ENCODE measurements around the gene SCGB2A2. TPM values are rescaled to one million over a fixed set of nuclear protein-coding genes. Genes with fewer than 3 reads are reported as not detected.

SCGB2A2 gene
- not detected for total RNA-seq

DNA sequence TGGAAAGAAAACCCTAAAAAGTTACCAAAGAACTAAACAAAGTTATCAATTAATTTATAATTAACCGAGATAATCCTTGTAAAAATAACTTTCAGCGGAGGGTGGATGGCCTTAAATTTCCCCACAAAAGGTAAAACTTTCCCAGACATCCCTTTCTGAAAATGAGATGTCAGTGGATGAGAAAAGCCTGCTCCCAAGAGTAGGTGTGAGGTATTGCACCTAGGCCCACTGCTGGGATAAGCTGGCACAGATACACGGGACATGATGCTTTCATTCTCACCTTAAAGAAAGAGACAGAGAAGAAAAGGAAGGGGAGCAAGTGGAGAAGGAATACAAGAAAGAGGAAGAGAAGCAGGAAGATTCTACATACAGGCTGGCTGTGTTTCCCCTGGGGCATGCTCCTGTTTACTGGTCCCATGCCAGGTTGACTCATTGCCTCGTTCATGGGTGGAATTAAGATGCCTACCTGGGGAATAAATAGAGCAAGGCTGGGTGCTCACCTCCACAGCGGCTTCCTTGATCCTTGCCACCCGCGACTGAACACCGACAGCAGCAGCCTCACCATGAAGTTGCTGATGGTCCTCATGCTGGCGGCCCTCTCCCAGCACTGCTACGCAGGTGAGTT is at the start of gene SCGB2A2:
TSS of gene SCGB2A2 (plus strand) at position 505 of the 625 bp plus-strand sequence. CDS start at position 564, 59 bp downstream.
- DNase-seq (ENCODE audit: low read depth in 2 of 3, low spot score in 2 of 3) = no peak

DNA sequence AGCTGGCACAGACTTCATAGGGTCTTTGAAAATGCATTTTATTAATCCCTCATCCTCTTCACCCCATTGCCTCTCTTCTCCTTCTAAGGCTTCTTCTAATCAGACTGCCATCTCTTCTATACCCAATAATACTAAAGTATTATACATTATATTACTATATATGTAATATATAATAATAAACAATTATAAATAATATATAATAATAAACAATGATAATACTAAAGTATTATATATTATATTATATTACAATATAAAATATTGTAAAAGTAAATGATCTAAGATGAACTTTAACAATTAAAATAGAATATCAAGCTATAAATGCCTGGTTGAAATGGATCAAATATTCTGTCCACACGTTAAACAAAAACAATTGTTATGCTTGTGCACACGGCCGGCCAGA is 48.5 kb upstream of the SCGB2A2 start:
- no peak for DNase-seq (ENCODE audit: low read depth in 2 of 3, low spot score in 2 of 3)

GRCh38 chr11:62223095-62223494 is 46.9 kb upstream of the SCGB2A2 start:
- peak in 1 of 3 donors; percentile 15 for DNase-seq (ENCODE audit: low read depth in 2 of 3, low spot score in 2 of 3)

GRCh38 chr11:62233730-62234129 is 36.2 kb upstream of the SCGB2A2 start:
- DNase-seq (ENCODE audit: low read depth in 2 of 3, low spot score in 2 of 3) = peak in 1 of 3 donors; percentile 25

GRCh38 chr11:62236187-62236586 is 33.8 kb upstream of the SCGB2A2 start:
- DNase-seq (ENCODE audit: low read depth in 2 of 3, low spot score in 2 of 3) = no peak

GRCh38 chr11:62237499-62237898 is 32.5 kb upstream of the SCGB2A2 start:
- no peak for DNase-seq (ENCODE audit: low read depth in 2 of 3, low spot score in 2 of 3)

GRCh38 chr11:62238151-62238550 is 31.8 kb upstream of the SCGB2A2 start:
- no peak for DNase-seq (ENCODE audit: low read depth in 2 of 3, low spot score in 2 of 3)

GRCh38 chr11:62241095-62241494 is 28.9 kb upstream of the SCGB2A2 start:
- no peak for DNase-seq (ENCODE audit: low read depth in 2 of 3, low spot score in 2 of 3)

DNA sequence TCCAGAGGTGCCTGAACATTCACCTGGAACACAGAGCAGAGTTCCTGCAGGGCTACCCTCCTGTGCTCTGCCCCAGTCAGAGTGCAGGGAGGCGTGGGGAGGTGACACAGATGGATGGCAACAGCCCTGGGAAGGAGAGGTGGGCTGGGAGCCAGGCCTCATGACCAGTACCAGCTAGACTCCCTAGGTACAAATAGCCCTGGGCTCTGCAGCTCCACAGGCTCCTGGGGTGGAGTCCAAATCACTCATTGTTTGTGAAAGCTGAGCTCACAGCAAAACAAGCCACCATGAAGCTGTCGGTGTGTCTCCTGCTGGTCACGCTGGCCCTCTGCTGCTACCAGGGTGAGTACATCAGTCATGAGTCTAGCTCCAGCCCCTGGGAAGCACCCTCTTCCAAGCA is 27.9 kb upstream of the SCGB2A2 start, which contains the start of gene SCGB1D2:
TSS of gene SCGB1D2 (plus strand) at position 219 of the 400 bp plus-strand sequence. CDS start at position 288, 69 bp downstream.
- DNase-seq (ENCODE audit: low read depth in 2 of 3, low spot score in 2 of 3) = no peak

DNA sequence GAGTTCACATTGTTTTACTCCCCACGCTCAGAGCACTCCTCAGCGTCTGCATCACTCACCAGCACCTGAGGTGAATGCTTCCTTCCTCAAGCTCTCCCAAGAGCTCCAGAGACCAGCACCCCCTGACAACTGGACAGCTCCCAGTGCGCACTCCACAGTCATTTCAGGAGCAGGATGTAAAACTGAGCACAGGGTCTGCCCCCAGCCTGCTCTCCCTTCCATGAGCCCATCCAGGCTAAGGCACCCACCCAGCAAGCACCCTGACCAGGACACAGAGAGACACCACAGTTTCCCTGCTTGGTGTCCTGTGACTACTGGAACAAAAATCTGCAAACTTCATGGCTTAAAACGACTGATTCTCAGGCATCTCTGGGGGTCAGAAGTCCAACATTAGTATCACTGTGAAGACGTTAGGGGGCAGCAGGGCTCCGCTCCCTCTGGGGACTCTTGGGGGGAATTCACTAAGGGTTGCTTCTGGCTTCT is 24.6 kb upstream of the SCGB2A2 start:
- peak in 2 of 3 donors; percentile 25 to 48 for DNase-seq (ENCODE audit: low read depth in 2 of 3, low spot score in 2 of 3)

DNA sequence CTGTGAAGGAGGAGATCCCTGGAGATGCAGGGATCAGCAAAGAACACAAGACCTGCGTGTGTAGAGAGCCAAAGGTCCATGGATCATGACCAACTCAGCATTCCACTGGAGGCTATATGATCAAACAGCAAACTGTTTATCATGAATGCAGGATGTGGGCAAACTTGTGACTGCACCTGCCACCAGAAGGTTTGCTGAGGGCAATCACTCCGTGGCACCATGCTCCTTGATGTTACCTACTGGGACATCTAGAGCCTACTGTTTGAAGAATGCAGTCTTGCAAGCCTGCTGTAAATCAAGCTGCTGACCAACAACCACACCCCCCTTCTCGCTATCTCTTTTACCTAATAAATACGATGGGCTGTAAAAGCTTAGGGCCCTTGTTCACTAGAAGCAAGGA is 18.3 kb upstream of the SCGB2A2 start:
- no peak for DNase-seq (ENCODE audit: low read depth in 2 of 3, low spot score in 2 of 3)

DNA sequence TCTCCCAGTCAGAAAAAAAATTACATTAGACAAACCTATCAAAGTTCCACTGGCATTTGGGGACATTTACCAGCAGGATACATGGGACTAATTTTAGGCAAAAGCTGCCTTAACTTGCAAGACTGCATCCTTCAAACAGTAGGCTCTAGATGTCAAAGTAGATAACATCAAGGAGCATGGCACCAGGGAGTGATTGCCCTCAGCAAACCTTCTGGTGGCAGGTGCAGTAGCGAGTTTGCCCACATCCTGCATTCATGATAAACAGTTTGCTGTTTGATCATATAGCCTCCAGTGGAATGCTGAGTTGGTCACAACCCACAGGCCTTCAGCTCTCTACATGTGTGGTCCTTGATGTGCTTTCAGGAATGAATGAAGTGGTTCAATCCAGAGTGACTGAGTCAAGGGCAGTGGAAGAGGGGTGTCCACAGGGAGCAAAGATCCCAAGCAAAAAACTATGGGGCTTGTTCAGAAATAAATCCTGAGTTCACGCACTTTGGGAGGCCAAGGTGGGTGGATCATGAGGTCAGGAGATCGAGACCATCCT is 15.9 kb upstream of the SCGB2A2 start:
- no peak for DNase-seq (ENCODE audit: low read depth in 2 of 3, low spot score in 2 of 3)

- DNase-seq (ENCODE audit: low read depth in 2 of 3, low spot score in 2 of 3) = no peak
Measured at GRCh38 chr11:62256281-62256680, 13.7 kb upstream of the SCGB2A2 start.

DNA sequence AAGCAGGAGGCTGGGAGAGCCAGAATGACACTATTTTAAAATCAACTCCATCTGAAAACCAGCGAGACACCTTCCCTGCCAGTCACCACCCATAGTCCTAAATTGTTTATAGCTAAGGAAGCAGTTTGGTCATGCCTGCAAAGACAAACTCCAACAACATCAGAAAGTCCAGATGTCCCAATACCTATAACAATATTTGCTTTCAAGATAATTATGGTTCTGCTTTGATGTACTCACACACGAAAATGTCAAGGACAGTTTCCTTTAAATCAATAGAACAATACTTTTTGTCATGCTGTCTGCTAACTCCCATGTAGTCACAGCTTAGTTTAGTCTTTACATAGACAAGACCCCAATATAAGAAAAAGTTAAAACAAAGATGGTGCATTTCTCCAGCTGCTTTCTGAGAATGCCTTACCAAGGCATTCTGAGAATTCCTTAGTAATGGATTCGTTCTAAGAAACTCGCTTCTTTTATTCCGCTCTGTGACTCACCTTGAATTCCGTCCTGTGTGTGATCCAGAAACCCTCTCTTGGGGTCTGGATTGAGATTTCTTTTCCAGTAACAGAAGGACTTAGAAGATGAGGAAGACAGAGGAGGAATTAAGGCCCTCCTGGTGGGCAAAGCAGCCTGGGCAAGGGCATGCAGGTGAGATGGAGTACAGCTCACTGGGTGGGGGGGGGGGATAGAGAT is 9.6 kb upstream of the SCGB2A2 start:
- DNase-seq (ENCODE audit: low read depth in 2 of 3, low spot score in 2 of 3) = no peak

- DNase-seq (ENCODE audit: low read depth in 2 of 3, low spot score in 2 of 3) = no peak
Measured at GRCh38 chr11:62264004-62264403, 6.0 kb upstream of the SCGB2A2 start.

- no peak for DNase-seq (ENCODE audit: low read depth in 2 of 3, low spot score in 2 of 3)
Measured at GRCh38 chr11:62266558-62266957, 3.4 kb upstream of the SCGB2A2 start.

DNA sequence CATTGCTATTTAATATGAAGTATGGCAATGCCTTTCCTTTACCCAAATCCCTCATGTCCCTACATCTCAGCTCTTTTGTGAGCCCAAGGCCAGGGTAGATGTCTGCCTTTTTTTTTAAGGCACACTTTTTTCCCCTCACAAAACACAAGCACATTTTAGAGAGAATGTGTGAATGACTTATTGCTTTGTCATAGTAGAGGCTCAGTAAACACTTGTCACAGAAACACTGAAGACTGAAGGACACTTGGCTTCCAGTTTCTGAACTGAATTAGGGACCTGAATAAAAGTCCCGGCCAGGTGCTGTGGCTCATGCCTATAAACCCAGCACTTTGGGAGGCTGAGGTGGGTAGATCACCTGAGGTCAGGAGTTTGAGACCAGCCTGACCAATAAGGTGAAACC is 2.9 kb upstream of the SCGB2A2 start:
- DNase-seq (ENCODE audit: low read depth in 2 of 3, low spot score in 2 of 3) = no peak

GRCh38 chr11:62267576-62267975 is 2.4 kb upstream of the SCGB2A2 start:
- DNase-seq (ENCODE audit: low read depth in 2 of 3, low spot score in 2 of 3) = no peak

- no peak for DNase-seq (ENCODE audit: low read depth in 2 of 3, low spot score in 2 of 3)
Measured at GRCh38 chr11:62273284-62273683, 3.3 kb downstream of the SCGB2A2 start.

DNA sequence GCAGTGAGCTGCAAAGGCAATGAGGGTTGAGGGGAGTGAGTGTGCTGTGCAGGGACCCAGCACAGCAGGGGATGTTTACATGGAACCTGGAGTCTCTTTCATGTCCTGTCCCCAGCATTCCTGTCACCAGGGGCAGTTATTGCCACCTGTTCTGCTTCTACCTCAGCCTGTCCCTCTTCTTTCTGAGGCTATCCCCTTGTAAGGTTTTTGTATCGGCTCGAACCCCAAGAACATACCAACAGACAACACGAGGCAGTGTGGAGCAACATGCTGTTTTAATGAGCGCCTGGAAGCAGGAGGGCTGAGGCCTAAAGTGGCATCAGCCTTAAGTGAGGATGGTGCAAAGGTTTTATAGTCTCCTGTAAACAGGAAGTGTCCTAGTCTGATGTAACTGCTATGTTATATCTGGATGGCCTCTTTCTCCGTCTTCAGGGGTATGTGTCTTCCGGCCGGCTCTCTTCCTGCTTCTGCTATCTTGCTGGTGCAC is 3.9 kb downstream of the SCGB2A2 start:
- DNase-seq (ENCODE audit: low read depth in 2 of 3, low spot score in 2 of 3) = no peak

DNA sequence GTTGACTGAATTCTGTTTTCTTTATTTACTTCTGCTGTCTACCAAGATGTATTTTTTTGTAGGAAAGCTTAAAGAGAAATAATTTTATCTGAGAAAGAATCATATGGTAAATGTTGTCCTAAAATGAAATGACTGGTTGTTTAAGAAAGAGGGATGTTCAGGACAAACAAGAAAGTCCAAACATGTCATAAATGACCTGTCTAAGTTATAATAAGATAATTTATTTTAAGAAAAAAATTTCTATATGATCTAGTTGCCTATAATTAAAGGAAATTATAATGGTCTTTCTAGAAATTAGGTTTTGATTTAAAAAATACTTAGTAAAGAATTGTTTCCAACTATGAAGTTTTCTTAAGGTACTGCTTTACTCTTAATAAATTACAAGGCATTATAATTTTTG is 10.5 kb downstream of the SCGB2A2 start:
- DNase-seq (ENCODE audit: low read depth in 2 of 3, low spot score in 2 of 3) = no peak

DNA sequence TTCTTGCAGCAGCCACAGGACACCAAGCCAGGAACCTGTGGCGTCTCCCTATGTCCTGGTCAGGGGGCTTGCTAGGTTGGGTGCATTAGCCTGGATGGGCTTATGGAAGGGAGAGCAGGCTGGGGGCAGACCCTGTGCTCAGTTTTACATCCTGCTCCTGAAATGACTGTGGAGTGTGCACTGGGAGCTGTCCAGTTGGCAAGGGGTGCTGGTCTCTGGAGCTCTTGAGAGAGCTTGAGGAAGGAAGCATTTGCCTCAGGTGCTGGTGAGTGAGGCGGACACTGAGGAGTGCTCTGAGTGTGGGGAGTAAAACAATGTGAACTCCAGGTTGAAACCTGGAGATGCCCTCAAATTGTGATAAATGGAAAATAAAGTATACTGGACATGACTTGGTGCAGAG is 25.5 kb downstream of the SCGB2A2 start:
- DNase-seq (ENCODE audit: low read depth in 2 of 3, low spot score in 2 of 3) = peak in 2 of 3 donors; percentile 7 to 47
